Immature natural killer cell (primary cell): Measurements from ENCODE around the gene SSR2. TPM values are rescaled to one million over a fixed set of nuclear protein-coding genes. Genes with fewer than 3 reads are reported as not detected.

ENCODE experiments used
- DNase-seq, 3 donors: peaks; one replicate each; pipeline ENCODE4 v3.0.0; 2022; ENCODE audit warnings: mixed read lengths in 1 of 3
- H3K27ac Mint-ChIP-seq, 6 donors: one replicate each; pipeline ENCODE4 v1.8.0; 2020; ENCODE audit warnings: mixed read lengths in 6 of 6, mild to moderate bottlenecking in 5 of 6, inconsistent platforms in 4 of 6, moderate library complexity in 3 of 6
- H3K27me3 Mint-ChIP-seq, 3 donors: one replicate each; pipeline ENCODE4 v1.8.0; 2020 to 2021; ENCODE audit warnings: low read depth in 3 of 3, mild to moderate bottlenecking in 3 of 3, mixed read lengths in 3 of 3, moderate library complexity in 3 of 3, inconsistent platforms in 1 of 3
- H3K36me3 Mint-ChIP-seq, 3 donors: one replicate each; pipeline ENCODE4 v1.8.0; 2020; ENCODE audit warnings: mixed read lengths in 3 of 3, inconsistent platforms in 2 of 3, mild to moderate bottlenecking in 2 of 3
- H3K4me1 Mint-ChIP-seq, 2 donors: one replicate each; pipeline ENCODE4 v1.8.0; 2020; ENCODE audit warnings: inconsistent platforms in 2 of 2, mild to moderate bottlenecking in 2 of 2, mixed read lengths in 2 of 2, moderate library complexity in 1 of 2
- H3K4me3 Mint-ChIP-seq, 5 donors: one replicate each; pipeline ENCODE4 v1.8.0; 2020; ENCODE audit warnings: mild to moderate bottlenecking in 5 of 5, mixed read lengths in 5 of 5, inconsistent platforms in 3 of 5, moderate library complexity in 3 of 5
- H3K9me3 Mint-ChIP-seq, 6 donors: one replicate each; pipeline ENCODE4 v1.8.0; 2020; ENCODE audit warnings: mild to moderate bottlenecking in 6 of 6, mixed read lengths in 6 of 6, inconsistent platforms in 4 of 6, moderate library complexity in 3 of 6
- polyA plus RNA-seq, 3 donors: library from polyadenylated mRNA; unstranded; fragments of 300-500 nt; fragmentation: Illumina TruSeq; gene quantifications; one replicate each; pipeline ENCODE4 v1.2.3, GENCODE V29; 2021

SSR2 gene
- polyA plus RNA-seq, 3 donors from 2014 or later, result 469 to 608 (median 563) TPM

DNA sequence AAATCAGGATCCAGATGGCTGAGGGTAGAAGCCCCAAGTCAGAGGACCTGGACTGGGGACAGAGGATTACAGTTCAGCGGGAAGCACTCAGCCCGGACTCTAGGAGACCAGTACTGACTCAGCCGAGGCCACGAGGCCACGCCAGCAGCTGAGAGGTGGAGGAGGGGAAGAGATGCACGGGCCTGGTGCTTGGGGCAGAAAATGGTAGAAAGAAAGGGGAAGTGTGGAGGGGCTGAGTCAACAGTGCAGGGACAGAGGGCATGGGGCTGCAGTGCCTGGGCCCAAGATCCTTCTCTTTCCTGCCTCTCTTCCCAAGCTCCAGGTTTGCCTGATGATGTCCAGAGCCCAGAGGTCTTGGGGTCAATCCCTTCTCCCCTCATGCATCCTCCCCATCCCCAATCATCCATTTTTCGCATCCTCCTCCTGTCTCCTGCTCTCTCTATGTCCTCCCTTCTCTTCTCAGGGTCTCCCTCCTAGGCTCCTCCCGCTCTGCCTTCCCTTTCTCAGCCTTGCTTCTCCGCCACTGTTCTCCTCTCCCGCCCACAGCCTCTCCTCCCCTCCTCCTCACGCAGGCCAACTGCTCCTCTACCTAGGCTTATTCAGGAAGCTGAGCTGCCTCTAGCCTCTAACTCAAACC is 50.1 kb downstream of the SSR2 start:
- H3K36me3 Mint-ChIP-seq, result peaks cover 0 to 11% (median 4%) of the 10 kb centered on the region in 3 donors
- peak overlapping the region; percentile 48 to 73 (median 71) for H3K4me3 Mint-ChIP-seq
- H3K9me3 Mint-ChIP-seq, result no peaks in the 10 kb centered on the region
- no peak for DNase-seq
- H3K27me3 Mint-ChIP-seq, result peaks cover 0 to 3% (median 3%) of the 10 kb centered on the region in 3 donors
- peaks cover 98 to 99% of the 10 kb centered on the region in 2 donors for H3K4me1 Mint-ChIP-seq
- peak overlapping the region; percentile 87 to 95 (median 93) for H3K27ac Mint-ChIP-seq

- Mint-ChIP-seq H3K27me3 (peaks cover 0 to 3% (median 3%) of the 10 kb centered on the region in 3 donors), H3K36me3 (peaks cover 0 to 12% (median 4%) of the 10 kb centered on the region in 3 donors), H3K27ac (peak overlapping the region; percentile 74 to 95 (median 91)), H3K9me3 (no peaks in the 10 kb centered on the region), H3K4me1 (peaks cover 86 to 93% of the 10 kb centered on the region in 2 donors), H3K4me3 (peak overlapping the region in 3 of 5 donors; percentile 1 to 33 (median 31))
- no peak for DNase-seq
Measured at GRCh38 chr1:155969377-155969791, 51.4 kb downstream of the SSR2 start.

- H3K27me3 Mint-ChIP-seq, result peaks cover 0 to 3% (median 3%) of the 10 kb centered on the region in 3 donors
- peaks cover 0 to 15% (median 4%) of the 10 kb centered on the region in 3 donors for H3K36me3 Mint-ChIP-seq
- H3K4me1 Mint-ChIP-seq, result peaks cover 79 to 89% of the 10 kb centered on the region in 2 donors
- peak overlapping the region; percentile 87 to 95 (median 90) for H3K27ac Mint-ChIP-seq
- no peaks in the 10 kb centered on the region for H3K9me3 Mint-ChIP-seq
- no peak for DNase-seq
- H3K4me3 Mint-ChIP-seq, result peak overlapping the region in 3 of 5 donors; percentile 57 to 72 (median 72)
Measured at GRCh38 chr1:155968670-155969069, 52.1 kb downstream of the SSR2 start.

- peak overlapping the region; percentile 87 to 95 (median 90) for H3K27ac Mint-ChIP-seq
- peaks cover 0 to 15% (median 4%) of the 10 kb centered on the region in 3 donors for H3K36me3 Mint-ChIP-seq
- H3K9me3 Mint-ChIP-seq, result no peaks in the 10 kb centered on the region
- DNase-seq, result no peak
- H3K27me3 Mint-ChIP-seq, result peaks cover 0 to 3% (median 2%) of the 10 kb centered on the region in 3 donors
- H3K4me3 Mint-ChIP-seq, result peak overlapping the region; percentile 44 to 73 (median 72)
- H3K4me1 Mint-ChIP-seq, result peaks cover 73 to 83% of the 10 kb centered on the region in 2 donors
Measured at GRCh38 chr1:155968051-155968400, 52.7 kb downstream of the SSR2 start.

GRCh38 chr1:155967341-155968050 is 53.3 kb downstream of the SSR2 start:
- peaks cover 0 to 3% (median 2%) of the 10 kb centered on the region in 3 donors for H3K27me3 Mint-ChIP-seq
- no peaks in the 10 kb centered on the region for H3K9me3 Mint-ChIP-seq
- peak overlapping the region; percentile 87 to 95 (median 90) for H3K27ac Mint-ChIP-seq
- peaks cover 73 to 83% of the 10 kb centered on the region in 2 donors for H3K4me1 Mint-ChIP-seq
- H3K4me3 Mint-ChIP-seq, result peak overlapping the region; percentile 44 to 73 (median 72)
- DNase-seq, result no peak
- peaks cover 0 to 21% (median 6%) of the 10 kb centered on the region in 3 donors for H3K36me3 Mint-ChIP-seq

- peaks cover 0 to 28% (median 13%) of the 10 kb centered on the region in 3 donors for H3K36me3 Mint-ChIP-seq
- H3K27me3 Mint-ChIP-seq, result peaks cover under 1 to 3% (median 2%) of the 10 kb centered on the region in 3 donors
- peak overlapping the region; percentile 60 to 72 (median 66) for H3K4me3 Mint-ChIP-seq
- no peaks in the 10 kb centered on the region for H3K9me3 Mint-ChIP-seq
- peak overlapping the region; percentile 87 to 95 (median 90) for H3K27ac Mint-ChIP-seq
- DNase-seq, result no peak
- peaks cover 73 to 83% of the 10 kb centered on the region in 2 donors for H3K4me1 Mint-ChIP-seq
Measured at GRCh38 chr1:155966750-155967149, 54.0 kb downstream of the SSR2 start.

DNA sequence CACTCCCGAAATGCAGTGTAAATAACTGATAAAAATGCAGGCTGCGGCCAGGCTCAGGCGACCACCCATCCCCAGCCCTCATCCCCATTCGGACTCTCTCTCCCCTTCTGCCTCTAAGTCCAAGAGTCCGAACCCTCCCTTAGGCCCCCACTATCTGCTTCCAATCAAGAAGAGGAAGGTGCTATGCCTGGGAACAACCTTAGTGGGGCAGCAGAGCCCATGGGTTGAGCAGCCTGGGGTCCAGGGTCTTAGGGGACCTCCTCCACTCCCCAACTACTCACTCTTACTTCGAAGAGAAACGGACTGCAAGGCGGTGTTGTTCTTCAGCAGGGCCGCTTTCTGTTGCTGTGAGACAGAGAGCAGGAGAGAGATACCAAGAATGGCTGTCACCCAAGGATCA is 54.6 kb downstream of the SSR2 start:
- H3K9me3 Mint-ChIP-seq, result no peaks in the 10 kb centered on the region
- peaks cover 1 to 3% (median 2%) of the 10 kb centered on the region in 3 donors for H3K27me3 Mint-ChIP-seq
- H3K27ac Mint-ChIP-seq, result peak overlapping the region; percentile 85 to 95 (median 90)
- peaks cover 0 to 32% (median 14%) of the 10 kb centered on the region in 3 donors for H3K36me3 Mint-ChIP-seq
- DNase-seq, result no peak
- H3K4me1 Mint-ChIP-seq, result peaks cover 70 to 81% of the 10 kb centered on the region in 2 donors
- peak overlapping the region in 4 of 5 donors; percentile 21 to 71 (median 46) for H3K4me3 Mint-ChIP-seq

DNA sequence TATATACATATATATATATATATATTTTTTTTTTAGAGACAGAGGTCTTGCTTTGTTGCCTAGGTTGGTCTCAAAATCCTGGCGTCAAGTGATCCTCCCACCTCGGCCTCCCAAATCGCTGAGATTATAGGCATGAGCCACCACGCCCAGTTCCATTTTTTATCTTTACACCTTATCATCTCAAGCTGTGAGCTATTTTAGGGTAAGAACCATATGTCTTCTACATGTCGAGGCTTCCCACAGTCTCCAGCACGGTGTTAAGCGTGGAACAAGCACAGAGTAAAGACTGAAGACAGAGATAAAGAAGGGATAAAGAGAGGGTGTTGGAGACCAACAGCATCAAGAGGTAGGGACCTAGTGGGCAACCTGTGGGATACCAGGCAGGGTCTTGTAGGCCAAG is 56.6 kb downstream of the SSR2 start:
- Mint-ChIP-seq H3K27me3 (peaks cover 1 to 3% (median 2%) of the 10 kb centered on the region in 3 donors), H3K4me3 (no peak overlapping the region), H3K27ac (peak overlapping the region in 5 of 6 donors; percentile 31 to 78 (median 63)), H3K4me1 (peaks cover 64 to 65% of the 10 kb centered on the region in 2 donors), H3K36me3 (peaks cover 4 to 45% (median 10%) of the 10 kb centered on the region in 3 donors), H3K9me3 (no peaks in the 10 kb centered on the region)
- DNase-seq, result no peak

DNA sequence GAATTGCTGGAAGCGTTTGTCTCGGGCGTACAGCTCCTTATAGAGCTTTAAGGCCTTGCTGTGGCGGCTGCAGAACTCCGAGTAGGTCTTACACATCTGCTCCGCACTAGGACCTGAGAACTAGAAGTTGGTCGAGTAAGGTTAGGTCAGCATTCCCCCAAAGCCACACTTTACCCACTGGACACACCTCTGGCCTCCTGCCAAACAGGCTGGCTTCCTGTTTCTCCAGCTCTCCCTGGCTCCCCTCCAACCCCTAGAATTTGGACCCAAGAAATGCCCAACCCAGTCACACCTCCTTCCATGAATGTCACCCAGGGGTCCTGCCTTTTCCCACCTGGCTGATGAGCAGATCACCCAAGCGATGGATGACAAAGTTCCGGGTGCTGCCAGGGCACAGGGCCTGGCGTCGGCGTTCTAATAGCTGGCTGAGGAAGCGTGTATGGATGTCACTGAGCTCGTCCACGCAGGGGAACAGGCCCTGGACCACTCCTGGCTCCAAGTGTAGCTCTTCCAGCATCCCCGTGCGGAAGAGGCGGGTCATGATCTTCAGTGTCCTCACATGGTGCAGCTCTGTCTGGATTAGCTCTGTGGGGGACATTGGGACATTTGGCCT is 58.0 kb downstream of the SSR2 start:
- peaks cover 49 to 50% of the 10 kb centered on the region in 2 donors for H3K4me1 Mint-ChIP-seq
- peaks cover 8 to 43% (median 13%) of the 10 kb centered on the region in 3 donors for H3K36me3 Mint-ChIP-seq
- peak overlapping the region; percentile 45 to 89 (median 68) for H3K27ac Mint-ChIP-seq

DNA sequence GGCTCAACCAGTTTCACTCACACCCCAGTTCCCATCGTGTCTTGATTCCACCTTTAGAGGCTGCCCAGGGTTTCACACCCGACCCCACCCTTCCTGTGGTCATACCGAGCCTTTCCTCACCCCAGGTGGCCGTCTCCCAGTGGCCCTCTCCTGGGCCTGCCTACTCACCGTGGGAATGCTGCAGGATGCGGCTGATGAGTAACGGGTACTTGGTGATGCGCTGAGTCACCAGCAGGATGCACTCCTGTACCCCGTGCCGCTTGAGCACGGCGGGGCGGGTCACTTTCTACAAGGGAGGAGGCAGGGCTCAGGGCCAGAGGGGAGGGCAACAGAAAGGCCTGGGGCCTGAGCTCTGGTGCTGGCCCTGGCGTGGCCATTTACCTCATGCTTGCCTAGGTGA is 58.8 kb downstream of the SSR2 start:
- peaks cover 41 to 42% of the 10 kb centered on the region in 2 donors for H3K4me1 Mint-ChIP-seq
- peaks cover 15 to 51% (median 19%) of the 10 kb centered on the region in 3 donors for H3K36me3 Mint-ChIP-seq
- peak overlapping the region; percentile 74 to 89 (median 84) for H3K27ac Mint-ChIP-seq
- peak overlapping the region in 1 of 5 donors; percentile 50 for H3K4me3 Mint-ChIP-seq
- H3K27me3 Mint-ChIP-seq, result peaks cover 1 to 2% (median 1%) of the 10 kb centered on the region in 3 donors
- H3K9me3 Mint-ChIP-seq, result no peaks in the 10 kb centered on the region
- peak in 1 of 3 donors; percentile 51 for DNase-seq

More for the DNA sequence above, 58.0 kb downstream of the SSR2 start:
- Mint-ChIP-seq H3K9me3 (no peaks in the 10 kb centered on the region), H3K4me3 (no peak overlapping the region), H3K27me3 (peaks cover 1 to 2% (median 1%) of the 10 kb centered on the region in 3 donors)
- no peak for DNase-seq

DNA sequence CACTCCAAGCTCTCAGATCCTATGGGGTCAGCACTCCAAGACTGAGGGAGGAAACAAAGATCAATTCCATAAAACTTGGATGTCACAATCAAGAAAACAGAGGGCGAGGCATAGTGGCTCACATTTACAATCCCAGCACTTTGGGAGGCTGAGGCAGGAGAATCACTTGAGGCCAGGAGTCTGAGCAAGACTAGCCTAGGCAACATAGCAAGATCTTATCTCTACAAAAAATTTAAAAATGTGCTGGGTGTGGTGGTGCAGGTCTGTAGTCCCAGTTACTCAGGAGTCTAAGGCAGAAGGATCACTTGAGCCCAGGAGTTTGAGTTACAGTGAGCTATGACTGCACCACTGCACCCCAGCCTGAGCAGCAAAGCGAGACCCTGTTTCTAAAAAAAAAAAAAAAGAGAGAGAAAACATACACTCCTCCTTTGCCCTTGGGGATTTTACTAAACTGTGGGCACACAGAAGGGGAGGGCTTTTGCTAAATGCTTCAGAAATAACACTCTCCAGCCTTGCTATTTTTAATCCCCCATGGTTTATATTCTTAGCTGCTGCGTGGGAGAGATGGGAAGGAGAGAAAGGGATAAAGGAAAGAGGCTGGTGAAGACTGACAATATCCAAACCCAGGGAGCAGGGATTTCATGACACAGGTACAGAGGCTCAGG is 60.5 kb downstream of the SSR2 start:
- Mint-ChIP-seq H3K9me3 (no peaks in the 10 kb centered on the region), H3K27ac (peak overlapping the region; percentile 62 to 91 (median 77)), H3K4me1 (peaks cover 25 to 30% of the 10 kb centered on the region in 2 donors), H3K4me3 (no peak overlapping the region), H3K36me3 (peaks cover 16 to 46% (median 19%) of the 10 kb centered on the region in 3 donors), H3K27me3 (peaks cover 0 to 1% (median 0%) of the 10 kb centered on the region in 3 donors)
- no peak for DNase-seq
